ENCODE measurements around the gene FADS1. TPM values are rescaled to one million over a fixed set of nuclear protein-coding genes. Genes with fewer than 3 reads are reported as not detected.

FADS1 gene
- total RNA-seq, 1 donor from 2014 or later, result 74.6 TPM

DNA sequence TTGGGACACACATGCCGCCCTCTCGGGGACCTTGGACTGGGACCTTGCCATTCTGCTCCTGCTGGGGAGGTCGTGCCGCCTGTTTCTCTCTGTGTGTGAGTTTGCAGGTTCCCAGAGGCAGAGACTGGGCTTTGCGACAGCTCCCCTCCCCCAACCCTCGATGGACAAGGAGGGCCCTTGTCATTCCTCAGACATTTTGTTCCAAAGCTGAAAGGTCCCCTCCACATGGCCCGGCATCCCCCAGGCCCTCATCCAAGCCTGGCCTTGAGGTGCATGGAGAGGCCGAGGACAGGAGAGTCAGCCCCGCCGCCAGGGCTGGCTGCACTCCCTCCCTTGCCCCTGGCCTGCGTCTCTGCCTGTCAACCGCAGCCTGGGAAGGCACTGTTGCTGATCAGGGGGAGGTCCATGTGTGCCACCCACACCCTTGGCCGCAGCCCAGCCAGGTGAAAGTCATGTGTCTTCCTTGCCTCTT, 36.9 kb upstream of the FADS1 start:
- H3K27ac ChIP-seq (ENCODE audit: low read depth, low read length), result no peak overlapping the region
- H3K36me3 Mint-ChIP-seq (ENCODE audit: low read depth, unreplicated experiment), result peaks cover 10% of the 10 kb centered on the region
- no peaks in the 10 kb centered on the region for H3K27me3 Mint-ChIP-seq (ENCODE audit: low read depth, unreplicated experiment)

DNA sequence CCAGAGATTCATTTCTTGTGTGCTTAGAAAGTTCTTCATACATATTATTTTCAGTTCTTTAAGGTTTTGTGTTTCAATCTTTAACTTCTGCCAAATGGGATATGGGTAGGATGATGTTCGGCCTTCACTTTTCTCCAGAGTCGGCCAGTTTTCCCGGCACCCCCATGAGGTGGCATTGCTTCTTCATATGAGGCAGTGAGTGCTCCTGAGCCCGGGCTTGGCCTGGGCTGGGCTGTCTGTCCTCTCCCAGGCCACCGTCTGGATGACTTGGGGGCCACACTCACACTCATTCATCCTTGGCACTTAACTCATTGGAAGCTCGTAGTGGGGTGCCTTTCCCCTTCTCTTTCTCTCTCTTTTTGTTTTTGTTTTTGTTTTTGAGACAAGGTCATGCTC, 35.1 kb upstream of the FADS1 start:
- peaks cover 54% of the 10 kb centered on the region for H3K36me3 ChIP-seq (ENCODE audit: insufficient read depth, low read length)
- H3K4me1 Mint-ChIP-seq (ENCODE audit: low read depth, unreplicated experiment), result no peaks in the 10 kb centered on the region

More for the DNA sequence above, 36.9 kb upstream of the FADS1 start:
- Mint-ChIP-seq H3K27ac (ENCODE audit: unreplicated experiment) (no peak overlapping the region), H3K4me3 (ENCODE audit: unreplicated experiment) (no peak overlapping the region), H3K9me3 (ENCODE audit: unreplicated experiment) (no peaks in the 10 kb centered on the region), H3K4me1 (ENCODE audit: low read depth, unreplicated experiment) (no peaks in the 10 kb centered on the region)
- Histone ChIP-seq H2AFZ (ENCODE audit: low read depth, low read length) (no peak overlapping the region), H4K20me1 (ENCODE audit: insufficient read depth, low read length) (peaks cover 65% of the 10 kb centered on the region), H3K4me3 (ENCODE audit: insufficient read depth, low read depth, low read length) (no peak overlapping the region), H3K9me3 (ENCODE audit: insufficient read depth, low read depth, low read length) (no peaks in the 10 kb centered on the region), H3K4me2 (ENCODE audit: low read length) (no peak overlapping the region), H3K79me2 (ENCODE audit: insufficient read depth, low read length) (no peaks in the 10 kb centered on the region), H3K4me1 (ENCODE audit: insufficient read depth, low read length) (no peaks in the 10 kb centered on the region), H3K36me3 (ENCODE audit: insufficient read depth, low read length) (peaks cover 46% of the 10 kb centered on the region), H3K27me3 (ENCODE audit: insufficient read depth, low read length) (no peaks in the 10 kb centered on the region), H3K9ac (ENCODE audit: low read length) (no peak overlapping the region)
- no peak for TF ChIP-seq EZH2 (IDR thresholded peaks at IDR 0.05; ENCODE audit: insufficient read depth, low read length)
- TF ChIP-seq, protein P1, sequence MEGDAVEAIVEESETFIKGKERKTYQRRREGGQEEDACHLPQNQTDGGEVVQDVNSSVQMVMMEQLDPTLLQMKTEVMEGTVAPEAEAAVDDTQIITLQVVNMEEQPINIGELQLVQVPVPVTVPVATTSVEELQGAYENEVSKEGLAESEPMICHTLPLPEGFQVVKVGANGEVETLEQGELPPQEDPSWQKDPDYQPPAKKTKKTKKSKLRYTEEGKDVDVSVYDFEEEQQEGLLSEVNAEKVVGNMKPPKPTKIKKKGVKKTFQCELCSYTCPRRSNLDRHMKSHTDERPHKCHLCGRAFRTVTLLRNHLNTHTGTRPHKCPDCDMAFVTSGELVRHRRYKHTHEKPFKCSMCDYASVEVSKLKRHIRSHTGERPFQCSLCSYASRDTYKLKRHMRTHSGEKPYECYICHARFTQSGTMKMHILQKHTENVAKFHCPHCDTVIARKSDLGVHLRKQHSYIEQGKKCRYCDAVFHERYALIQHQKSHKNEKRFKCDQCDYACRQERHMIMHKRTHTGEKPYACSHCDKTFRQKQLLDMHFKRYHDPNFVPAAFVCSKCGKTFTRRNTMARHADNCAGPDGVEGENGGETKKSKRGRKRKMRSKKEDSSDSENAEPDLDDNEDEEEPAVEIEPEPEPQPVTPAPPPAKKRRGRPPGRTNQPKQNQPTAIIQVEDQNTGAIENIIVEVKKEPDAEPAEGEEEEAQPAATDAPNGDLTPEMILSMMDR (IDR thresholded peaks at IDR 0.05; ENCODE audit: insufficient read depth, low read depth, low read length), result no peak
- DNase-seq (ENCODE audit: low read depth) (no peak), FAIRE-seq (no peak)

More for the DNA sequence above, 35.1 kb upstream of the FADS1 start:
- no peaks in the 10 kb centered on the region for H3K27me3 ChIP-seq (ENCODE audit: insufficient read depth, low read length)
- H2AFZ ChIP-seq (ENCODE audit: low read depth, low read length), result no peak overlapping the region
- peaks cover 73% of the 10 kb centered on the region for H4K20me1 ChIP-seq (ENCODE audit: insufficient read depth, low read length)
- no peaks in the 10 kb centered on the region for H3K79me2 ChIP-seq (ENCODE audit: insufficient read depth, low read length)
- FAIRE-seq (no peak), DNase-seq (ENCODE audit: low read depth) (no peak)
- Mint-ChIP-seq H3K27ac (ENCODE audit: unreplicated experiment) (no peak overlapping the region), H3K27me3 (ENCODE audit: low read depth, unreplicated experiment) (no peaks in the 10 kb centered on the region), H3K36me3 (ENCODE audit: low read depth, unreplicated experiment) (peaks cover 21% of the 10 kb centered on the region), H3K4me3 (ENCODE audit: unreplicated experiment) (peak overlapping the region; percentile 77), H3K9me3 (ENCODE audit: unreplicated experiment) (no peaks in the 10 kb centered on the region)
- no peak overlapping the region for H3K4me3 ChIP-seq (ENCODE audit: insufficient read depth, low read depth, low read length)
- no peaks in the 10 kb centered on the region for H3K9me3 ChIP-seq (ENCODE audit: insufficient read depth, low read depth, low read length)
- H3K4me2 ChIP-seq (ENCODE audit: low read length), result no peak overlapping the region
- H3K27ac ChIP-seq (ENCODE audit: low read depth, low read length), result no peak overlapping the region
- no peaks in the 10 kb centered on the region for H3K4me1 ChIP-seq (ENCODE audit: insufficient read depth, low read length)
- TF ChIP-seq EZH2 (IDR thresholded peaks at IDR 0.05; ENCODE audit: insufficient read depth, low read length), result no peak
- TF ChIP-seq, protein P1 (IDR thresholded peaks at IDR 0.05; ENCODE audit: insufficient read depth, low read depth, low read length), result no peak
- no peak overlapping the region for H3K9ac ChIP-seq (ENCODE audit: low read length)

Measured in astrocyte (in vitro differentiated cells and primary cell).